Mucosa of descending colon (tissue), 3 donors: ENCODE measurements around the gene PRR23C. TPM values are rescaled to one million over a fixed set of nuclear protein-coding genes. Genes with fewer than 3 reads are reported as not detected.

Source experiments
- ATAC-seq: fragments of 200-7000 bp; cut with Tn5 transposase; one replicate; pipeline ENCODE4 v1.9.1; 2020; ENCODE audit warnings: mild to moderate bottlenecking, moderate library complexity
- DNase-seq, 3 donors: peaks; one replicate each; pipeline ENCODE4 v3.0.0-alpha.2; 2020
- H3K36me3 ChIP-seq: fragments of 200-600 bp; one replicate; pipeline ENCODE4 v1.8.0; 2021; ENCODE audit warnings: low read depth, mild to moderate bottlenecking
- H3K4me1 ChIP-seq: fragments of 200-600 bp; one replicate; pipeline ENCODE4 v1.8.0; 2021; ENCODE audit warnings: low read depth, mild to moderate bottlenecking
- H3K4me3 ChIP-seq: fragments of 200-600 bp; one replicate; pipeline ENCODE4 v1.8.0; 2021; ENCODE audit warnings: mild to moderate bottlenecking
- H3K9me3 ChIP-seq: fragments of 200-600 bp; one replicate; pipeline ENCODE4 v1.8.0; 2021; ENCODE audit warnings: mild to moderate bottlenecking
- CTCF ChIP-seq: fragments of 200-600 bp; IDR thresholded peaks from one replicate; pipeline ENCODE4 v1.8.0; 2022; ENCODE audit warnings: antibody characterized with exemption, mild to moderate bottlenecking
- intact Hi-C, 2 donors: fragments of 100-400 bp; cut with DNase I in 1 of 2; cut with micrococcal nuclease in 1 of 2; formaldehyde crosslinking; loops; one replicate each; pipeline versions ENCODE4 v1.11.0 to v1.11.1; 2022; cut with DNase I, micrococcal nuclease
- total RNA-seq, 3 donors: library from RNA; stranded (reverse); fragmentation: NEBNext Ultra II Directional in 2 of 3; extraction: Animal tissue kit (Norgen Biotek cat#: 25700) in 2 of 3; gene quantifications; one replicate each; pipeline versions ENCODE4 v1.2.1 to v1.2.4, GENCODE V29; 2021 to 2023
- donor health status: DM: no; HTN: no; CAD: no; lungs with moderate emphysema.
- donor health status: DM: no; HTN: no; CAD: no.
- donor health status: DM: no; HTN: yes; CAD: no.

Gene PRR23C
- total RNA-seq, 3 donors from 2014 or later = not detected

- intact Hi-C loops = no loop called here
- DNase-seq = no peak
- no peak for TF ChIP-seq CTCF
- no peaks in the 10 kb centered on the region for H3K4me1 ChIP-seq
- no peak for ATAC-seq
- H3K36me3 ChIP-seq = no peaks in the 10 kb centered on the region
- H3K4me3 ChIP-seq = no peak overlapping the region
- peaks cover 17% of the 10 kb centered on the region for H3K9me3 ChIP-seq
Measured at GRCh38 chr3:139074565-139075115, 29.9 kb upstream of the PRR23C start.

- Histone ChIP-seq H3K9me3 (no peaks in the 10 kb centered on the region), H3K4me1 (no peaks in the 10 kb centered on the region), H3K36me3 (no peaks in the 10 kb centered on the region), H3K4me3 (no peak overlapping the region)
- ATAC-seq = no peak
- intact Hi-C loops = no loop called here
- no peak for DNase-seq
- TF ChIP-seq CTCF = no peak
Measured at GRCh38 chr3:139062918-139063317, 18.2 kb upstream of the PRR23C start.

GRCh38 chr3:139052802-139053600 is 8.3 kb upstream of the PRR23C start:
- ATAC-seq (no peak), DNase-seq (no peak)
- no peak overlapping the region for H3K4me3 ChIP-seq
- intact Hi-C loops = no loop called here
- no peaks in the 10 kb centered on the region for H3K36me3 ChIP-seq
- H3K9me3 ChIP-seq = peaks cover 10% of the 10 kb centered on the region
- no peaks in the 10 kb centered on the region for H3K4me1 ChIP-seq
- TF ChIP-seq CTCF = no peak

GRCh38 chr3:139043554-139044365 is 932 bp downstream of the PRR23C start:
- Histone ChIP-seq H3K9me3 (no peaks in the 10 kb centered on the region), H3K36me3 (no peaks in the 10 kb centered on the region), H3K4me3 (no peak overlapping the region), H3K4me1 (no peaks in the 10 kb centered on the region)
- no peak for DNase-seq
- intact Hi-C loops = no loop called here
- TF ChIP-seq CTCF = no peak
- no peak for ATAC-seq

- Histone ChIP-seq H3K4me1 (no peaks in the 10 kb centered on the region), H3K9me3 (no peaks in the 10 kb centered on the region), H3K4me3 (no peak overlapping the region), H3K36me3 (no peaks in the 10 kb centered on the region)
- no peak for TF ChIP-seq CTCF
- DNase-seq (peak in 1 of 3 donors; percentile 10), ATAC-seq (peak; percentile 67)
- intact Hi-C loops = no loop called here
Measured at GRCh38 chr3:139037478-139037877, 7.2 kb downstream of the PRR23C start.
